Keratinocyte (primary cell): ENCODE data around the gene NCOR1.

ENCODE experiments used
- CTCF ChIP-seq, 3 experiments: IDR thresholded peaks in 1 of 3; conservative IDR thresholded peaks in 1 of 3; optimal IDR thresholded peaks in 1 of 3; 2 replicates in 2 of 3; 3 replicates in 1 of 3; pipeline versions ENCODE3 to v1.5.1; 2011; ENCODE audit warnings: low read length in 3 of 3, mild to moderate bottlenecking in 3 of 3, moderate library complexity in 2 of 3, control low read depth in 1 of 3, inconsistent platforms in 1 of 3; ENCODE audit not compliant: insufficient read depth in 2 of 3; ENCODE audit errors: extremely low read depth in 1 of 3
- EZH2 ChIP-seq: IDR thresholded peaks from one replicate; pipeline ENCODE4 v1.6.1; 2012; ENCODE audit warnings: inconsistent platforms, mild to moderate bottlenecking, low read length, moderate library complexity

GRCh38 chr17:16251043-16251442, 35.7 kb upstream of the NCOR1 start:
- TF ChIP-seq CTCF (optimal IDR thresholded peaks at IDR 0.05 in 1 of 3, IDR thresholded peaks at IDR 0.05 in 1 of 3, conservative IDR thresholded peaks at IDR 0.05 in 1 of 3; ENCODE audit: extremely low read depth in 1 of 3, insufficient read depth in 2 of 3, low read length in 3 of 3) (no peak), EZH2 (no peak)
